Jurkat, Clone E6-1 (cell line): Measurements from ENCODE around the gene AP2A2.

ENCODE experiments used
- DNase-seq: peaks from one replicate; pipeline ENCODE4 v3.0.0-alpha.2; 2011; ENCODE audit warnings: low read depth, low spot score
- H3K4me3 ChIP-seq: 2 replicates; pipeline ENCODE4 v1.5.1; 2011; ENCODE audit warnings: mild to moderate bottlenecking, low read length, control low read depth, moderate library complexity

Gene AP2A2

DNA sequence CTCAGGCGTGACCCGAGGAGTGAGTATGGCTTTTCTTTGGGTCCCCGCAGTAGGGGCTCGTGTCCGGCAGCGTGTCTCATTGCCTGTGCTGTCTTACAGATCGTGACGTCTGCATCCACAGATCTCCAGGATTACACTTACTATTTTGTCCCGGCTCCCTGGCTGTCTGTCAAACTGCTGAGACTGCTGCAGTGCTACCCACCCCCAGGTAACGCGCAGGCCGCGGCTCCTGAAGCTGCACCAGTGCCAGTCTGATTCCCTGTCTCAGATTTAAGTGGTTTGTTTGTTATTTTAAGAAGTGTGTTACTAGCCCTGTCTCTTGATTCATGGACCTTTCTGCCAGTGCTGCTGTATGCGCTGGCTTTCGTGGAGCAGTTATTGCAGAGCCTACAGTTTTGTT, 58.9 kb downstream of the AP2A2 start:
- no peak overlapping the region for H3K4me3 ChIP-seq
- DNase-seq = no peak

DNA sequence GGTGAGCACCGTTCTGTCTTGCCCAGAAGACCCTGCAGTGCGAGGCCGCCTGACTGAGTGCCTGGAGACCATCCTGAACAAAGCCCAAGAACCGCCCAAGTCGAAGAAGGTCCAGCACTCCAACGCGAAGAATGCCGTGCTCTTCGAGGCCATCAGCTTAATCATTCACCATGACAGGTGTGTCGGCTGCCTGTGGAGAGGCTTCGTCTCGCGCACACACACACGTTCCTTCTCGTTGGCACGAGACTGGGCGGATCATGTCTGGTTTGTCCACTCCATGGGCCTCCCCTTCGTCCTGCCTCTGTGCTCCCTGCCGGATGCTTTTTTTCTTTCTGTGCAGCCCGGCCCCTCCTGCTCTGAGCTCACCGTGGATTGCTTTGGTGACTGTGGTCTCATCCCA, 59.7 kb downstream of the AP2A2 start:
- H3K4me3 ChIP-seq = no peak overlapping the region
- DNase-seq = no peak

DNA sequence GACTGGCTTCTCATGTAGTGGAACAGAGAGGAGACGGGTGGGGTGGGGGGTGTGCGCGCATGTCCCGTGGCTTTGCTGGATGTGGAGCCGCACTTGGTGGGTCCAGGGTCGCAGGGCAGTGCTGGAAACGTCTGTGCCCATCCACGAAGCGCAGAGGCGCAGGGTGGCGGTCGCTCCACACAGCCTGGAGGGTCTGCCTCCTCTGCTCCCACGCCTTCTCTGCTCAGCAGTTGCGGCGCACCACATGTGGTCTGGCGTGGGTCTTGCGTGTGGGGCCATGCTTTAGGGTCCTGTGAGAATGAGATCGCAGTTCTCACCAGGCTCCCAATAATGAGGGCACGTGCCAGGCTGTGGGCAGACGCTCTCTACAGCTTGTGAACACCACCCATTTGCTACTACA, 60.2 kb downstream of the AP2A2 start:
- DNase-seq = no peak
- H3K4me3 ChIP-seq = no peak overlapping the region

DNA sequence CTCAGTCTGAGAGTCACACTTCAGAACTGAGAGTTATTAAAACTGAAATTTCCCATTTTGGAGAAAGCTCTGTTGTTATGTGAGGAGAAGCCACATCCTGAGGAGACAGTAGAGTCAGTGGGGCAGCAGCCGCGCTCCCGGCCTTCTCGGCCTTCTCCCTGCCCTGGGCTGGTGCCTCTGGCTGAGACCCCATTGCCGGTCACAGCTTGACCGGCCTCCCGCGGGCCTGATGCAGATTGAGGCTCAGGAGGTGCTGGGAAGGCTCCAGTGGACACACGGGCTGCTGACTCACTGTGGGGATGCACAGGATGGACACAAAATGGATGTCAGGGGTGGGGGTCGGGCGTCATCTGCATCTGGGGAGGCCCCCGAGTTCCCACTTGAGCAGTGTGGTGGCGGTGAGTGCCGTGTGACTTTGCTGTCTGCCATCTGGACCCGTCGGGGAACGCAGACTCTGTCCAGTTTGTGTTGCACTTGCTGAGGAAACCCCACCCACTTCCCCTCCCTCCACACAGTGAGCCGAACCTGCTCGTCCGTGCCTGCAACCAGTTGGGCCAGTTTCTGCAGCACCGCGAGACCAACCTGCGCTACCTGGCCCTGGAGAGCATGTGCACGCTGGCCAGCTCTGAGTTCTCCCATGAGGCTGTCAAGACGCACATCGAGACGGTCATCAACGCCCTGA, 60.7 kb downstream of the AP2A2 start:
- H3K4me3 ChIP-seq = no peak overlapping the region
- DNase-seq = no peak

DNA sequence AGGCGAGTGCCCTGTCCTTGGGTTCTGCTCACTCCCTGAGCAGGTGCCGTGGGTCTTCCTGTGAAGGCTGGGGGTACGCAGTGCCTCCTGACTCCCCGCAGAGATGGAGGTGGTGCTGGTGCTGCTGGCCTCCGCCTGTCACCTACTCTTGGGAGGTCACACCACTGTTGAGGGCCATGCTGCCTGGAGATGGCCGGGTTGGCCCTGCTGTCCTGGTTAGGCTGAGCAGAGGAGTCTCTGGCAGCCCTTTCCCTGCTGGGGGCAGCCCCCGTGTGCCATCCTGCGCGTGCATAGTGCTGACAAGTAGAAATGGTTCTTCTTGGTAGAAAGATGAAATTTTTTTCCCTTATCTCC, 61.3 kb downstream of the AP2A2 start:
- DNase-seq = no peak
- H3K4me3 ChIP-seq = no peak overlapping the region

DNA sequence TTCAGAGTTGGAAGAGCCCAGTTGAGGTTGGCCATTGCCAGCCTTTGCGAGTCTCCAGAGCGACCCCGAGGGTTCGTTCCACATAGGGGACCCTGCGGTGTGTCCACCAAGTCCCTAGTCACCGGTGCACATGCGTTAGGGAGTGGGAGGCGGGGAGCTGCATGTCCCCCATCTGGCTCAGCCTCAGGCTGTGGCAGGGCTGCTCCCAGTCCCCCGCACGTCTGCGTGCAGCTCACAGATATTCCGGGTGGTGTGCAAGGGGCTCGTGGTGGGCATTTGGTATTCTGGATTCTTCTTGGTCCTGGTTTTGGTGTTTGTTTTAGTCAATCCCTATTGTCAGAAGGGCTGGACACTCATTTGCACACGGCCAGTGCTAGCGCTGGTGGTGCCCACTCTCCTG, 62.0 kb downstream of the AP2A2 start:
- DNase-seq = no peak
- H3K4me3 ChIP-seq = no peak overlapping the region

DNA sequence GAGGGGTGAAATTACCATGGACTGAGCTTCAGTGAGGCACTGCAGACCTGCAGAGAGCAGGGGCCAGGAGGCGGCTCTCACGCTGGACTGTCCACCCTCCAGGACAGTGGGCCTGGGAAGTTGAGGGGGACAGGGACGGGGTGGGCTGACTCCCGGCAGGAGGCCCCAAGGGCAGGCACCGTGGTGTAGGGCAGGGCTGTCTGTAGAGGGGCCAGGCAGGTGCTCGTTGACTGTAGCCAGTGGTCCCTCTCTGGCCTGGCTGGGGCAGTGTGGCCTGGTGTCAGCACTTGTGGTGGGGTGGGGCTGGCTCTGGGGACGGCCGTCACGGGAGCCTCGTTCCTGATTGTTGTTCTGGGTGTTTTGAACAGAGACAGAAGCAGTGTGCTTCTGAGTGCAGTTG, 64.4 kb downstream of the AP2A2 start:
- DNase-seq = no peak

DNA sequence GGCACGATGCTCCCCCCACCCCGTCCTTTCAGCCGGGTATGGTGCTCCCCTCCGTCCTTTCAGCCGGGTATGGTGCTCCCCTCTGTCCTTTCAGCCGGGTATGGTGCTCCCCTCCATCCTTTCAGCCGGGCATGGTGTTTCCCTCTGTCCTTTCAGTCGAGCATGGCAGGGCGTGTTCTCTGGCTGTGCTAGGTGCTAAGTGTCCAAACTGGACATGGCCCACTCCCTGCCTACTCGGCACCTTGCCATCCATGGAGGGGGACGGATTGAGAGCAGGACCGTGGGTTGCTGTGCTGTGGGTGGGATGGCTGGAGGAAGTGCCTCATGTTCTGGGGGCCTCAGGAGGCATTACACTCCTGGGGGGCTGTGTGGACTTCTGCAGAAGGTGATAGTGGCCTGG, 65.4 kb downstream of the AP2A2 start:
- no peak for DNase-seq
- no peak overlapping the region for H3K4me3 ChIP-seq

More for the DNA sequence above, 64.4 kb downstream of the AP2A2 start:
- H3K4me3 ChIP-seq = no peak overlapping the region

DNA sequence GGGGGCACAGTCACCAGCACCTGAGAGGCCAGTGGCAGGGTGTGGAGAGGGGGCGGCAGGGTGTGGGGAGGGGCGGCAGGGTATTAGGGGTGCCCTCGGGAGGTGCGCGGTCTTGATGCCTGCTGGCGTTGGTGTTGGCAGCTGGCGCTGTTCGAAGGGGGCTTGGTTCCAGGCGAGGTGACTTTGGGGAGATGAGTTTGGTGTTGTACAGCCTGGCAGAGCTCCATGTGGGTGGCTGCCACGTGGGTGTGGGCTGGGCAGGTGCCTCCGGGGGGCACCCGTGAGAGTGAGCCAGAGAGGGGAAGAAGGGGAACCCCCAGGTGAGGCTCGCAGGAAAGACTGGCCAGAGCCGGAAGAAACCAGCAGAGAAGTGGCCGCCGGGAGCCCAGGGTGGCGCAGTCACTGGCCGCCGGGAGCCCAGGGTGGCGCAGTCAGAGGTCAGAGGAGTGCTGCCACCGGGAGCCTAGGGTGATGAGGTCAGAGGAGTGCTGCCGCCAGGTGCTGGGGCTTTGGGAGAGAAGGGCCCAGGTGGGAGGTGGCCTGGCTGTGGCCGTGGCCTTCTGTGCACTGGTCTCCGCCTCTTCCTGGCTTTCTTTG, 66.1 kb downstream of the AP2A2 start:
- no peak for DNase-seq
- no peak overlapping the region for H3K4me3 ChIP-seq

DNA sequence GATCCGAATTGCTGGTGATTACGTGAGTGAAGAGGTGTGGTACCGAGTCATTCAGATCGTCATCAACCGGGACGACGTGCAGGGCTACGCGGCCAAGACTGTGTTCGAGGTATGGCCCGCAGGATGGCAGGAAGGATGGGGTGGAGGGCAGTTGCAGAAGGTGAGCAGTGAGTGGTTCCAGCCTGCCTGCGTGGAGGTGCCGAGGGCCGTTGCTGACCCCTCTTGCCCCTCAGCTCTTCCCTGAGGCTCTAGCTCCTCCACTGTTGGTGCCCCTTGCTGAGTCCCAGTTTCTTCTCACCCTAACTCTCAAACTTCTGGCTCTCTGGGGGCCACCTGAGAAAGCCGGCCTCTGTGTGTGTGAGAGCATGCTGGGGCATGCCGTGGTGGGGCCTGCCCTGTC, 66.9 kb downstream of the AP2A2 start:
- no peak for DNase-seq
- no peak overlapping the region for H3K4me3 ChIP-seq

DNA sequence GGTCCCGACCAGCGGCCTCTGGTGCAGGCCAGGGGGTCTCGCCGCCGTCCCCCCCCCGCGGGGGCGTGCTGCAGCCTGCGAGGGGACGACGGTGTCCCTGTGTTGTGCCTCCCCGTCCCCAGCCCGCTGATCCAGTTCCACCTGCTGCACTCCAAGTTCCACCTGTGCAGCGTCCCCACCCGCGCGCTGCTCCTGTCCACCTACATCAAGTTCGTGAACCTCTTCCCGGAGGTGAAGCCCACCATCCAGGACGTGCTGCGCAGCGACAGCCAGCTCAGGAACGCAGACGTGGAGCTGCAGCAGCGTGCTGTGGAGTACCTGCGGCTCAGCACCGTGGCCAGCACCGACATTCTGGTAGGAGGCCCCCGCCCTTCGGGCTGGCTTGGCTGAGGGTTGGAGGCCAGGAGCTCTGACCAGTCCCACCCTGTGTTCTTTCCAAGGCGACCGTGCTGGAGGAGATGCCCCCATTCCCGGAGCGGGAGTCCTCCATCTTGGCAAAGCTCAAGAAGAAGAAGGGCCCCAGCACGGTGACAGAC, 68.0 kb downstream of the AP2A2 start:
- DNase-seq = no peak
- H3K4me3 ChIP-seq = no peak overlapping the region

DNA sequence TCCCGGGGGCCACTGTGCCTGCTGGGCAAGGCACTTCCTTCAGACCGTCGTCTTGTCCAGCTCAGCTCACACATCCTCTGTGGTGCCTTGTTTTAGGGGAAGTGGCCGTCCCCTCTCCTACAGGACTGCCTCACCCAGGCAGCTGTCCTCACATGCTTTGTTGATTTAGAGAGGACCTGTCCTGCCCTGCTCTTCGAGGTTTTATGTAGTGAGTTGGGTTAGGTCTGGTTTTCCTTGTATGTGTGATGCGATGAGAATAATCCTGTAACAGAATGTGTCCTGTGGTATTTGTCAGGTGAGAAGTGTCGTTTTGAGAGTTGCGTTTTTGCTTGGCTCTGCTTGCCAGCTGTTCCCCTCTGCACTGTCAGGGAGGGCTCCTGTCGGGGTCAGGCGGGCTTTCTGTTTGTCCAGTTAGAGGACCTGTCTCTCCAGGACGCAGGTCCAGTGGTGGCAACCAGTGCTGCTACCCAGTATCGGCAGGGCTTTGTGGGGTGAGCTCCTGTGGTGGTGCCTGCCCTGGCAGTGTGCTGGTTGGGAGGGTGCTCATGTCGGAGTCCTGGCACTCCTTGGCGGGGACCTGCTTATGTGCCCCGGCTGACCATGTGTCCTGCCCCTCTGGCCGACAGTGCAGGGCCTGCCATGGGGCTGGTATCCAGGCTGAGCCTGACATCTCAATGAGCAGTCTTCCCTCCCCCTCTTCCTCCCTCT, 69.5 kb downstream of the AP2A2 start:
- H3K4me3 ChIP-seq = no peak overlapping the region
- DNase-seq = no peak

DNA sequence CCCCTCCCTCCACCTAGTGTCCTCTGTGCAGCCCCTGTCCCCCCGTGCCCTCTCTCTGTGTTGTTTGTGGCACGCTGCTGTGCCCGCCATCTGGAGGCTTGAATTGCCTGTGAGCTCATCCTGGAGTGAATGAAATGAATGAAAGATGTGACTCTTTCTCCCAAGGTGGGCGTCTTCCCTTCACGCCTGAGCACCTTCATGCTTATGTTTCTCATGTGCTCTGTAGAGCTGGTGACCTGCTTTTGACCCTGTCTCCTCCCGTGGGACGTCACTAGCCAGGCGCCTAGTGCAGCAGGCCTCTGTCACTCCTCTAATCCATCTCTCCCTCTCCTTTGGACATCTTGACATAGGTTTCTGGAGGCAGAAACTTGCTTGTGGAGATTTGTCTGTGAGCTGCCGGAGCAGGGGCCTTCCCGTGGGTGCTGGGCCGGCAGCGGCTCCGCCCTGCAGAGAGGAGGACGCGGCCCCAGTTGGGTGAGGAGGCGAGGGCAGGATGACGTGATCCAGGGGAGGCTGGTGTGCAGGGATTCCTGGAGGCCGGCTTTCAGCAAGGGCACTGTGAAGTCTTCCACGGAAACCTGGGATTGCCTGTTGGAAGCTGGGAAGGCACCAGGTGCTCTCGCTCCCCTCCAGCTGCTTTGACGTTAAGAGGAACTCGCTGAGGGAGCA, 70.2 kb downstream of the AP2A2 start:
- no peak for DNase-seq
- H3K4me3 ChIP-seq = no peak overlapping the region

DNA sequence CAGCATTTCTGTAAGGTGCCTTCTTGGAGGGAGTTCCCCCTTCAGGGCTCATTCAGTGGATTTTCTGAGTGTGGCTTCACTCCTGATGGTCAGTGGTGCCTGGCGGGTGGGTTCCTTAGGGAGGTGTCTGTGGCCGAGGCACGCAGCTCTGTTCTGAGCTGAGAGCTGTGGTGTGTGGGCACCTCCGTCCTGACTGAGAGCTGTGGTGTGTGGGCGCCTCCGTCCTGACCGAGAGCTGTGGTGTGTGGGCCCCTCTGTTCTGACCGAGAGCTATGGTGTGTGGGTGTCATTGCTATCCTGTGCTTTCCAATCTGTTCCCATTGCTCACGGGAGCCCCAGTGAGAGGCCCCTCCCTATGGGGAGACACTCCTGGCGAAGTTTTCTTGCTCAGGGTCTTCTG, 71.0 kb downstream of the AP2A2 start:
- DNase-seq = no peak

DNA sequence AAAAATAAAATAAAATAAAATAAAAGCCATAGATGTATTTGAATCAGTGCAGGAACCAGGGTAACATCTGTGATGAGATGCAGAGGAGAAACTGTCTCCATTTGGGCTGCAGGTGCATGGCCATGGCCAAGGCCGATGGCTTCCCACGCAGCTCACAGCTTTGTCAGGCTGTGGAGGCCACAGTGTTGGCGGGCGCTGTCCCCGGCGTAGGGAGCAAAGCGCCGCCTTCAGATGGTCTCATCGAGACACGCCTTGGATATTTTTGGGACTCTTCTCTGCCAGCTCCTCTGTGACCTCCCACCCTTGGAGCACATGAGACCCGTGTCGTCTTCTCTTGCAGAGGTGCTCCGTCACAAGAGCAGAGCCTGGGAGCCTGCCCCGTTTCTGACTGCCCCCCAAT, 72.2 kb downstream of the AP2A2 start:
- DNase-seq = no peak
- no peak overlapping the region for H3K4me3 ChIP-seq

More for the DNA sequence above, 71.0 kb downstream of the AP2A2 start:
- H3K4me3 ChIP-seq = no peak overlapping the region

DNA sequence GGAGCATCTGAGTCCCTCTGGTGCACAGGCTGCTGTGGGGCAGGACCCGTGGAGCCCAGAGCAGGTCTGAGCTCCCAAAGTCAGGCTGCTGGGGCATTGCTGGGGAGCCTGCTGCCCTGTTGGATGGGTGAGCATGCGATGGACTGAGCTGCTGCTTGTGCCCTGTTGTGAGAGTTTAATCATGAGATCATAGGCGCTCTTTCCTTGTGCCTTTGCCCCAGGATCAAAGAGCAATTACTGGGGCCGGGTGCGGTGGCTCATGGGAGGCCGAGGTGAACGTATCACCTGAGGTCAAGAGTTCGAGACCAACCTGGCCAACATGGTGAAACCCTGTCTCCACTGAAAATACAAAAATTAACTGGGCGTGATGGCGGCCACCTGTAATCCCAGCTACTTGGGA, 73.3 kb downstream of the AP2A2 start:
- DNase-seq = no peak
- H3K4me3 ChIP-seq = no peak overlapping the region

DNA sequence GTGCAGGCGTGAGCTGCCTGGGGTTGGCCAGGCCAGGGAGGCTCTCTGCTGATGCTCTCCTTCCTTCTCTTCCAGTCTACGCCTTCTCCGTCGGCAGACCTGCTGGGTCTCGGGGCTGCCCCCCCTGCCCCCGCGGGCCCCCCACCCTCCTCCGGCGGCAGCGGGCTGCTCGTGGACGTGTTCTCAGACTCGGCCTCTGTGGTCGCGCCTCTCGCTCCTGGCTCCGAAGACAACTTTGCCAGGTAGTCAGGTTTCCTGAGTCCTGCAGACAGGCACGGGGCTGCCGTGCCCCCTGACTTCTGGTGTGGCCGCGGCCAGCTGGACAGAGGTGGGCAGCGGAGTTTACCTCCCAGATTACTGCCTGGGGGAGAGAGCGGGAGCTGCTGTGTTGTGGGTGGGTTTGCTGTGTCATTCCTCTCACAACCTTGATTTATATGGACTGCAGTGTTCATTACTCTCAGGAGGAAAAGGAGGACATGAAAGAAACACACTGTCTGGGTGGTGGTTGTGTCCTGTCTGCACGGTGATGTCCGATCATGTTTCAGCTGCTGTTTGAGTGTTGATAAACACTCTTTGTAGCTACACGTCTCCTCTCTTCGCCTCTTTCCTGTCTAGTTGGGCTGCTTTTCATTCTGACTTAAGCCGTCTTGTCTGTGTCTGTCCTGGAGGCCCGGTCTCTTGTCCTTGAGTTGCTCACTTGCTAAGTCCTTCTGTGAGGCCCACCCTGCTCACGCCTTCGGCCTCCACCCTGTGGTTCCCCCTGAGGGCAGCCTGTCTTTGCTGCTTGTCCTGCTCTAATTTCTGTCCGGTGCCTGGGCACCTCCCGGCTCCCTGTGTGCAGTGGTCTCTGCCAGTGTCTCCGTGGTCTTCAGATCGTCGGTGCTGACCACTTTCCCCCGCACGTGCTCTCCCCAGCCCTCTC, 74.9 kb downstream of the AP2A2 start:
- DNase-seq = no peak
- no peak overlapping the region for H3K4me3 ChIP-seq

DNA sequence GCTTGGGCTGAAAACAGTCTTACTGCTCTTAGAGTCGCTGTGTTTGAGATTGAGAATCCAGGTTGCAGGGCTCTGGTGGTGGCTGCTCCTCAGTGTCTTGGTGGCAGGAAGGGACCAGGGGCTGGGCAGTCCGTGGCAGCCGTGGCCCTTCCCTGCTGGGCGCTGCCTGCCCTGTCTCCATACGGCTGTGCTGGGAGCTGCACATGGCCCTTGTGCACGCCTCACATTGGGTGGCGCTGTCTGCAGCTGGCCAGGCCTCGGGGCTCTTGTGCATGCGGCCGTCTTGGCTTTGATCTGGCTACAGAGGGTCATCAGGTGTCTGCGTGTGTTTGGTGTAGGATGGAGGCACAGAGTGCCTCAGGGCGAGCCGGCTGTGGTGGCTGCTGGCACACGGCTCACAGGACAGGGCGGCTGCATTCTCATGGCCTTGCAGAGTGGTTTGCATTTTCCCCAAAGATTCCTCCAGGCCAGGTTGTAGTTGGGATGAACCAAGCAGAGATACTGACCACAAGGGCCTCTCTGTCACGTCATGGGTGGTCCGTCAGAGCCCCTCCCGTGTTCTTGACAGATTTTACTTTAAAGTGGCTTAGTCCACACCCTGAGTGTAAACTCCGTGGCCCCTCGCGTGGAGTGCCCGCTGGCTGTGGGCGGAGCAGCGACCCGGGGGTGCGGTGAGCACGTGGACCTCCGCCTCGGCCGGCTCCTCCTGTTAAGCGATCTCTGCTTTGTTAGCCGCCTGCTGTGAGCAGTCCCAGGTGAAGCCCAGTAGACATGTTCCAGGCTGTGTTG, 76.1 kb downstream of the AP2A2 start:
- no peak overlapping the region for H3K4me3 ChIP-seq
- no peak for DNase-seq
